Brain microvascular endothelial cell (primary cell): ENCODE data around the gene SIRPB1.

Source experiments
- DNase-seq: peaks from one replicate; pipeline ENCODE4 v3.0.0-alpha.2; 2020
- H3K27ac ChIP-seq: fragments of 250-450 bp; sonication (Bioruptor Pico); 2 replicates; pipeline ENCODE4 v1.5.1; 2020; ENCODE audit warnings: mild to moderate bottlenecking, moderate library complexity
- H3K27me3 ChIP-seq: fragments of 250-450 bp; sonication (Bioruptor Pico); replicated peaks from 2 replicates; pipeline ENCODE4 v1.5.1; 2020; ENCODE audit warnings: mild to moderate bottlenecking
- H3K36me3 ChIP-seq: fragments of 250-450 bp; sonication (Bioruptor Pico); replicated peaks from 2 replicates; pipeline ENCODE4 v1.5.1; 2020; ENCODE audit warnings: mild to moderate bottlenecking
- H3K4me3 ChIP-seq: 2 replicates; pipeline ENCODE4 v1.5.1; 2011; ENCODE audit warnings: low read depth, mild to moderate bottlenecking, control low read depth, low read length, moderate library complexity
- CTCF ChIP-seq: IDR thresholded peaks from 2 replicates; pipeline ENCODE4 v1.5.1; 2011; ENCODE audit warnings: low read depth, mild to moderate bottlenecking, moderate library complexity, low read length, control low read depth, inconsistent platforms; ENCODE audit errors: missing control alignments
- in situ Hi-C: cut with HindIII; loops from 2 replicates; pipeline ENCODE4 v1.10.0; 2017; ENCODE audit warnings: low sequenced_read_pairs, low pct_ligation_motif_present

Gene SIRPB1

DNA sequence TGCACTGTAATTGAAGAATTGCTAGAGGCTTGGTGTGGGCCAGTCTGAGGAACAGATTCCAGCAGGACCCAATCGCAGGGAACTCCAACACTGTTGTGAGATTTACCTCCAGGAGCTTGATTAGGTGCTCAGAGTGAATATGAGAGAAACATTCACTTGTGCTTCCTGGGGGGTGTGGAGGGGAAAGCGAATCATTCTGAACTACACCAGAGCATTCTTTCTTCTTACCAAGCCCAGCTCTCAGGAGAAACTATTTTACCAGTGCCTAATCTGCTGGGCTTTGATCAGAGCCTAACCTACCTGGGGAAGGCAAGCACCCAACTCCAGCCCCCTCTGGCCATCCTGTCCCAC lies 7.4 kb upstream of the SIRPB1 start:
- in situ Hi-C loops, result no loop called here
- no peak for TF ChIP-seq CTCF
- no peaks in the 10 kb centered on the region for H3K27me3 ChIP-seq
- no peak overlapping the region for H3K27ac ChIP-seq
- H3K4me3 ChIP-seq, result no peak overlapping the region
- no peak for DNase-seq
- H3K36me3 ChIP-seq, result no peaks in the 10 kb centered on the region

DNA sequence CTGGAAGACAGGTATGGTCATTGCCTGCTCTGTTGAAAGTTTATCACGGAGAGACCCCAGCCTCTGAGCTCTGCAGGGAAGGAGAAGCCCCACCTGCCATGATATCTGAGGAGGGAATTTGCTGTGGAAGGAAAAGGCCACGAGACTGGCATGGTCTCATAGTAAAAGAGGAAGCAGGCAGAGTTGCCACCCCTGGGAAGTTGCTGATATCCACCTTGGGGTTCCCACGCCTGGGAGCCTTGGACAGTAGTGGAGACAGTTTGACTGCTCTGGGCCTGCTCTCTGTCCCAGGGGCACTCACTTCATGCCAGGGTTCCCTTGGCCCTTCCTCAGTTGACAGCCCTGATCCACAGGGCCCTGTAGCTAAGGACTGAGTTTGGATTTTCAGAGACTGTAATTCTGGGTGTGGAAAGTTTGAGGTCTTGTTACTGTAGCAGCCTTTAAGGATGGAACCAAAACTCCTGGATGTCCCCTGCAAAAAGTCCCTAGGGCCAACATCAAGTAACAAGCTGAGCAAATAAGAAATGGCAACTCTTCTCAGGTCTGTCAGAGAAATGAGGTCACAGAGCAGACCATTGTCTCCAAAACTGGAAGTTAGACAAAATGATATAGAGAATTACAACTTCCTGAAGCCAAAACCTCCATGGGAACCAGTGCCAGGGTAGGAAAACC lies 6.9 kb upstream of the SIRPB1 start:
- DNase-seq, result no peak
- TF ChIP-seq CTCF, result no peak
- no peak overlapping the region for H3K27ac ChIP-seq
- no peak overlapping the region for H3K4me3 ChIP-seq
- H3K27me3 ChIP-seq, result no peaks in the 10 kb centered on the region
- in situ Hi-C loops, result no loop called here
- H3K36me3 ChIP-seq, result no peaks in the 10 kb centered on the region

DNA sequence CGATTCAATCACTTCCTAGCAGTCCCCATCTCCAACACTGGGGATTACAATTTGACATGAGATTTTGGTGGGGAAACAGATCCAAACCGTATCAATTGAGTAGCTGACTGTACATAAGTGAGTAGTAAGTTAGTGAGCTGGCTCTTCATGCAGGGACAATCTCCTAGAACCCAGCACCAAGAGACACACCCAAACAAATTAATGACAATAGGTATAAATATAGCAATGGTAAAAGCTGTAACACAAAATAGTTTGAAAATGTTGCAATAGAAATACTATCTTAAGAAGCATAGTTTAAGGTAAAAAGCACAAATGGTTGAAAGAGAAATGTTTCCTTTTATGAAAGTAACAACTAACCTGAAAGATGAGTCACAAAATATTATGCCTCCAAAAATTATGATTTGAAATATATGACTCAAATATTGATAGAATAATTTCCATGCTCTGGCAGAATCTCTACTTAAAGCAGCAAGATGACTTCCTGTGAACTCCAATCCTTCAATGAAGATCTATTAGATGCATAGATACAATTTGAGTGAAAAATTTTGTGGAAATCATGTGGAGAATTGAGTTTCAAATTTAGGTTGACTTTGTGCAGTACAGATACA lies 5.4 kb upstream of the SIRPB1 start:
- no peaks in the 10 kb centered on the region for H3K27me3 ChIP-seq
- no peak for DNase-seq
- in situ Hi-C loops, result no loop called here
- H3K4me3 ChIP-seq, result no peak overlapping the region
- H3K27ac ChIP-seq, result no peak overlapping the region
- H3K36me3 ChIP-seq, result no peaks in the 10 kb centered on the region
- TF ChIP-seq CTCF, result no peak

DNA sequence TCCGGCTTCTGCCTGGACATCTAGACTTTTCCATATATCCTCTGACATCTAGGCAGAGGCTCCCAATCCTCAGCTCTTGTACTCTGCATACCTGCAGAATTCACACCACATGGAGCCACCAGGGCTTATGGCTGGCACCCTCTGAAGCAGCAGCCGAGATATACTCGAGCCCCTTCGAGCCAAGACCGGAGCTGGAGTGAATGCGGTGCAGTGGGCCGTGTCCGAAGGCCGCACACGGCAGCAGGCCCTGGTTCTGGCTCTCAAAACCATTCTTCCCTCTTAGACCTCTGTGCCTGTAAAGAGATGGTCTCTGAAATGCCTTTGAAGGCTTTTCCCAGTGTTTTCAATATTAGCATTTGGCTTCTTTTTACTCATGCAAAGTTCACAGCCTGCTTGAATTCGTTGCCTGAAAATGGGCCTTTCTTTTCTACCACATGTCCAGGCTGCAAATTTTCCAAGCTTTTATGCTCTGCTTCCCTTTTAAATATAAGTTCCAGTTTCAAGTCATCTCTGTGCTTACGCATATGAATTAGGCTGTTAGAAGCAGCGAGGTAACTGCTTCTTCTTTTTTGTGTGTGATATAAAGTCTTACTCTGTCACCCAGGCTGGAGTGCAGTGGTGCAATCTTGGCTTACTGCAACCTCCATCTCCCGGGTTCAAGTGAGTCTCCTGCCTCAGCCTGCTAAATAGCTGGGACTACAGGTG lies 3.8 kb upstream of the SIRPB1 start:
- no peak overlapping the region for H3K27ac ChIP-seq
- DNase-seq, result no peak
- H3K36me3 ChIP-seq, result no peaks in the 10 kb centered on the region
- no peak for TF ChIP-seq CTCF
- no peak overlapping the region for H3K4me3 ChIP-seq
- H3K27me3 ChIP-seq, result no peaks in the 10 kb centered on the region
- in situ Hi-C loops, result no loop called here

DNA sequence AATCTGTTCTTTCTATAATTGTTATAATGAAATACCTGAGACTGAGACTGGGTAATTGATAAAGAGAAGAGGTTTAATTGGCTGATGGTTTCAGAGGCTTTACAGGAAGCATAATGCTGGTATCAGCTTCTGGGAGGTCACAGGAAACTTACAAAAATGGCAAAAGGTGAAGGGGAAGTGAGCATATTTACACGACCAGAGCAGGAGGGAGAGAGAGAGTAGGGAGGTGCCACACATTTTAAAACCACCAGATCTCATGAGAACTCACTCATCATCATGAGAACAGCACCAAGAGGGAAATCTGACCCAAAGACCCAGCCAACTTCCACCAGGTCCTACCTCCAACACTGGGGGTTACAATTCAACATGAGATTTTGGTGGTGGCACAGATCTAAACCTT lies 2.6 kb upstream of the SIRPB1 start:
- H3K4me3 ChIP-seq, result no peak overlapping the region
- H3K27me3 ChIP-seq, result no peaks in the 10 kb centered on the region
- no peaks in the 10 kb centered on the region for H3K36me3 ChIP-seq
- in situ Hi-C loops, result no loop called here
- DNase-seq, result no peak
- no peak for TF ChIP-seq CTCF
- no peak overlapping the region for H3K27ac ChIP-seq
